Psoas muscle (tissue), 8 donors: Measurements from ENCODE around the gene OVOL1. TPM values are rescaled to one million over a fixed set of nuclear protein-coding genes. Genes with fewer than 3 reads are reported as not detected.

Source experiments
- ATAC-seq, 4 donors: fragments of 200-7000 bp; cut with Tn5 transposase; one replicate each; pipeline ENCODE4 v1.9.1; 2020; ENCODE audit warnings: moderate library complexity in 3 of 4, mild to moderate bottlenecking in 2 of 4
- DNase-seq, 2 donors: peaks; one replicate each; pipeline ENCODE4 v3.0.0-alpha.2; 2020
- H3K27ac ChIP-seq: fragments of 200-600 bp; one replicate; pipeline ENCODE4 v1.8.0; 2022
- H3K27me3 ChIP-seq, 3 donors: fragments of 200-600 bp in 1 of 3; one replicate each; pipeline versions ENCODE4 v1.6.1 to v1.8.0; 2013 to 2022; ENCODE audit warnings: low read length in 2 of 3, mild to moderate bottlenecking in 2 of 3, moderate library complexity in 1 of 3; ENCODE audit not compliant: insufficient read depth in 3 of 3
- H3K36me3 ChIP-seq, 2 donors: fragments of 200-600 bp in 1 of 2; one replicate each; pipeline versions ENCODE4 v1.6.1 to v1.8.0; 2013 to 2022; ENCODE audit warnings: low read depth in 1 of 2, mild to moderate bottlenecking in 1 of 2, moderate library complexity in 1 of 2; ENCODE audit not compliant: insufficient read depth in 1 of 2
- H3K4me1 ChIP-seq: fragments of 200-600 bp; one replicate; pipeline ENCODE4 v1.8.0; 2022
- H3K4me3 ChIP-seq: fragments of 200-600 bp; one replicate; pipeline ENCODE4 v1.8.0; 2022; ENCODE audit warnings: mild to moderate bottlenecking
- H3K9me3 ChIP-seq: fragments of 200-600 bp; one replicate; pipeline ENCODE4 v1.8.0; 2022
- WGBS, 3 donors: extraction: QIAGEN DNeasy Blood & Tissue Kit; methylation state at CpG; one replicate each; pipeline versions ENCODE4 v1.1.6 to v1.1.7; 2013; 5-methylcytosine and 5-hydroxymethylcytosine counted together
- intact Hi-C, 2 donors: fragments of 100-400 bp; cut with DNase I; formaldehyde crosslinking; loops; one replicate each; pipeline versions ENCODE4 v1.11.0 to v1.14.2; 2022
- polyA plus RNA-seq, 3 donors: library from polyadenylated mRNA; stranded (reverse); fragments of 200-250 nt; gene quantifications; one replicate each; pipeline ENCODE4 v1.2.3, GENCODE V29; 2013
- total RNA-seq, 4 donors: library from RNA; stranded (reverse); fragmentation: NEBNext Ultra II Directional in 2 of 4; extraction: Animal tissue kit (Norgen Biotek cat#: 25700) in 2 of 4; gene quantifications; one replicate each; pipeline versions ENCODE4 v1.2.1 to v1.2.4, GENCODE V29; 2021 to 2023
- TF ChIP-seq, protein P1 (sequence below): fragments of 200-600 bp; IDR thresholded peaks from one replicate; pipeline ENCODE4 v1.8.0; 2022; ENCODE audit warnings: antibody characterized with exemption
- donor health status: healthy with polysubstance abuse.
- donor health status: DM: no; HTN: no; CAD: no; lungs with moderate emphysema.
- donor health status: Bipolar disorder and iron deficiency.
- donor health status: healthy.
- donor health status: DM: yes; HTN: yes; CAD: no.
- donor health status: DM: no; HTN: no; CAD: no.
- donor health status: DM: no; HTN: no; CAD: no.
- donor health status: DM: yes; HTN: yes; CAD: no.

The OVOL1 gene
- total and polyA plus RNA-seq, 7 donors, result 0.01 TPM; not detected in 6

DNA sequence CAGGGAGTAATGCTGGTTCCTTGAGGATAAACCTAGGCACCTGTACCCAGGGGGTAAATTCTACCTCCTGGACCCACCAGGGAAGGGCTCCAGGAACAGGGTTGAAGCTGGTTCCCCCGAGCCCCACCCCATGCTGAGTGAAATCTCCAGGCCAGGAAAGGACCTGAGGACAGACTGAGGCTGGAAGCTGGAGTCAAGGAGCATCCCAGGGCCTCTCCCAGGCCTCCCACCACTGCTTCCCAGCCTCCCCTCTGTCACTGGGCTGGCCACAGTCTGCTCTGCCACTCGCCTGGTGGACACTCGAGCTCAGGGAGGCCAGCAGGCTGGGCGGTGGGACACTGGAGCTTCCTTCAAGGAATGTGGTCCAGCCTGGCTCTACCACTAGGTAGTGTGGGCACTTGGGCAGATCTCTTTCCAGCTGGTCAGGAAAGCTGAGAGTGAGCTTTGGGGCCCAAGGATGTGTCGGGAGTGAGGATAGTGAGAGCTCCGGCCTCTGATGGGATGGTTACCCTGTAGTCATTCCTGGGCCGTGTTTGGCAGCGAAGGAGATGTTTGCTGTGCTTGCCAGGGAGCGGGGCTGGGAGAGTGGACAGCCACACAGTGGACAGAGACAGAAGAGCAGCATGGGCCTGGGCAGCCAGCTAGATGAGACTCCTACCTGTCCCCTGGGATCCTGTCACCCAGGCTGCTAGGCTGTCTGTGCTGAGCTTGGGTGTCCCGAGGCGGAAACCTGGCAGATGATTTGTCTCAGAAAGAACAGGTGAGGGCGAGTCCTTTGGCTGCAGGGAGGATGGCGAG, 3.4 kb downstream of the OVOL1 start:
- Histone ChIP-seq H3K27ac (no peak overlapping the region), H3K4me3 (no peak overlapping the region), H3K27me3 (peaks cover 0 to 56% (median 25%) of the 10 kb centered on the region in 3 donors), H3K9me3 (no peaks in the 10 kb centered on the region), H3K4me1 (no peaks in the 10 kb centered on the region), H3K36me3 (no peaks in the 10 kb centered on the region)
- ATAC-seq (no peak), DNase-seq (peak in 1 of 2 donors; percentile 25)
- 79 to 88% (median 87%) methylated on average over 13 of the region's 13 CpGs for WGBS, 3 donors
- intact Hi-C loops, result no loop called here
- TF ChIP-seq, protein P1, sequence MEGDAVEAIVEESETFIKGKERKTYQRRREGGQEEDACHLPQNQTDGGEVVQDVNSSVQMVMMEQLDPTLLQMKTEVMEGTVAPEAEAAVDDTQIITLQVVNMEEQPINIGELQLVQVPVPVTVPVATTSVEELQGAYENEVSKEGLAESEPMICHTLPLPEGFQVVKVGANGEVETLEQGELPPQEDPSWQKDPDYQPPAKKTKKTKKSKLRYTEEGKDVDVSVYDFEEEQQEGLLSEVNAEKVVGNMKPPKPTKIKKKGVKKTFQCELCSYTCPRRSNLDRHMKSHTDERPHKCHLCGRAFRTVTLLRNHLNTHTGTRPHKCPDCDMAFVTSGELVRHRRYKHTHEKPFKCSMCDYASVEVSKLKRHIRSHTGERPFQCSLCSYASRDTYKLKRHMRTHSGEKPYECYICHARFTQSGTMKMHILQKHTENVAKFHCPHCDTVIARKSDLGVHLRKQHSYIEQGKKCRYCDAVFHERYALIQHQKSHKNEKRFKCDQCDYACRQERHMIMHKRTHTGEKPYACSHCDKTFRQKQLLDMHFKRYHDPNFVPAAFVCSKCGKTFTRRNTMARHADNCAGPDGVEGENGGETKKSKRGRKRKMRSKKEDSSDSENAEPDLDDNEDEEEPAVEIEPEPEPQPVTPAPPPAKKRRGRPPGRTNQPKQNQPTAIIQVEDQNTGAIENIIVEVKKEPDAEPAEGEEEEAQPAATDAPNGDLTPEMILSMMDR, result no peak

GRCh38 chr11:65790902-65791650, 4.2 kb downstream of the OVOL1 start:
- H3K4me1 ChIP-seq, result no peaks in the 10 kb centered on the region
- H3K9me3 ChIP-seq, result no peaks in the 10 kb centered on the region
- H3K4me3 ChIP-seq, result no peak overlapping the region
- TF ChIP-seq, protein P1, result no peak
- H3K27me3 ChIP-seq, result peaks cover 0 to 48% (median 18%) of the 10 kb centered on the region in 3 donors
- H3K27ac ChIP-seq, result no peak overlapping the region
- WGBS, 3 donors, result 79 to 84% (median 83%) methylated on average over 18 of the region's 18 CpGs
- DNase-seq, result peak in 1 of 2 donors; percentile 35
- no peak for ATAC-seq
- H3K36me3 ChIP-seq, result no peaks in the 10 kb centered on the region
- intact Hi-C loops, result no loop called here

DNA sequence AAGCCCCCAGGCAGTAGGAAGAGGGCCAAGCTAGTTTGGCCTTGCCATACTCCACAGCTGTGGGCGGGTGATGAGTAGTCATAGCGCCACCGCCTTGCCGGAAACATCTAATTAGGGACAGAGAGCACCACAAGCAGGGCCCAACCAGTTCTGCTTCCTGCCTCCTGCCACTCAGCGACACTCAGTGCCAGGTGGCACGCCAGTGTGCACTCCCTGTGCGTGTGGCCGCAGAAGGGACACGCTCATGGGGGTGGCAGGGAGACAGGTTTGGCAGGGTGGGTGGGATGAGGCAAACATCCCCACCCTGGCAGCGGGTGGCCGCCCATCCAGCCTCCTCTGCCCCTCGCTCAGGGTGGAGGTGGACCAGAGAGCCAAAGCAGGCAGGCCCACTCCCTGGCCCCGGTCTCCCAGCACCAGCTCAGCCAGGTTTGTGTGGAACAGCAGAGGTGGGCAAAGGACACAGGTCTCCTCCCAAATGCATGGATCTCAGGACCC, 4.9 kb downstream of the OVOL1 start:
- no peak overlapping the region for H3K27ac ChIP-seq
- intact Hi-C loops, result no loop called here
- H3K27me3 ChIP-seq, result peaks cover 0 to 41% (median 14%) of the 10 kb centered on the region in 3 donors
- H3K4me3 ChIP-seq, result no peak overlapping the region
- no peaks in the 10 kb centered on the region for H3K36me3 ChIP-seq
- TF ChIP-seq, protein P1, result no peak
- ATAC-seq (no peak), DNase-seq (no peak)
- WGBS, 3 donors, result 56 to 65% (median 63%) methylated on average over 9 to 13 of the region's 13 CpGs
- no peaks in the 10 kb centered on the region for H3K4me1 ChIP-seq
- H3K9me3 ChIP-seq, result no peaks in the 10 kb centered on the region

GRCh38 chr11:65792456-65792855, 5.6 kb downstream of the OVOL1 start:
- intact Hi-C loops, result no loop called here
- Histone ChIP-seq H3K9me3 (no peaks in the 10 kb centered on the region), H3K27ac (no peak overlapping the region), H3K27me3 (peaks cover 0 to 35% (median 10%) of the 10 kb centered on the region in 3 donors), H3K4me1 (no peaks in the 10 kb centered on the region), H3K36me3 (no peaks in the 10 kb centered on the region), H3K4me3 (no peak overlapping the region)
- DNase-seq (no peak), ATAC-seq (no peak)
- TF ChIP-seq, protein P1, result no peak
- WGBS, 3 donors, result 85 to 88% (median 87%) methylated on average over 16 of the region's 16 CpGs
